GM18858 (cell line): ENCODE measurements around the gene FAM53A.
A peak's percentile ranks its signal among the peaks of the same experiment; 100 is the strongest.
"Not testable (repeated sequence)": the region's sequence is repeated elsewhere in the genome, so short reads cannot be mapped to it uniquely, and the experiment has no call there.

Source experiments
- ATAC-seq: cut with Tn5 transposase; IDR thresholded peaks from one replicate; pipeline ENCODE4 v1.9.1; 2021; ENCODE audit not compliant: unreplicated experiment

FAM53A gene

GRCh38 chr4:1717129-1718094, 33.3 kb upstream of the FAM53A start:
- no peak for ATAC-seq

- ATAC-seq = no peak
Observed at GRCh38 chr4:1716065-1716945, 32.2 kb upstream of the FAM53A start.

- no peak for ATAC-seq
Observed at GRCh38 chr4:1715002-1715758, 31.1 kb upstream of the FAM53A start.

- no peak for ATAC-seq
Observed at GRCh38 chr4:1714303-1715001, 30.3 kb upstream of the FAM53A start.

GRCh38 chr4:1713003-1713851, 29.1 kb upstream of the FAM53A start:
- ATAC-seq = no peak

GRCh38 chr4:1712216-1713002, 28.3 kb upstream of the FAM53A start, which contains the start of gene SLBP:
TSS of gene SLBP (minus strand) at chr4:1712319. CDS start at chr4:1712188, 131 bp downstream.
- ATAC-seq = peak; percentile 57

- ATAC-seq = peak; percentile 4
Observed at GRCh38 chr4:1711571-1712215, 27.6 kb upstream of the FAM53A start.

GRCh38 chr4:1711055-1711570, 27.0 kb upstream of the FAM53A start:
- no peak for ATAC-seq

GRCh38 chr4:1708581-1708980, 24.5 kb upstream of the FAM53A start:
- no peak for ATAC-seq

GRCh38 chr4:1706358-1706757, 22.2 kb upstream of the FAM53A start:
- ATAC-seq = no peak

GRCh38 chr4:1705732-1706131, 21.6 kb upstream of the FAM53A start:
- ATAC-seq = no peak

- ATAC-seq = no peak
Observed at GRCh38 chr4:1703867-1704266, 19.8 kb upstream of the FAM53A start.

GRCh38 chr4:1701671-1702070, 17.6 kb upstream of the FAM53A start:
- not testable (repeated sequence) for ATAC-seq

GRCh38 chr4:1695913-1696312, 11.8 kb upstream of the FAM53A start:
- no peak for ATAC-seq

GRCh38 chr4:1693131-1693896, 9.2 kb upstream of the FAM53A start:
- peak; percentile 65 for ATAC-seq

GRCh38 chr4:1691737-1692373, 7.7 kb upstream of the FAM53A start:
- ATAC-seq = no peak

GRCh38 chr4:1690698-1691097, 6.6 kb upstream of the FAM53A start:
- ATAC-seq = no peak
